DMS114 treated with DMSO at 0.1 percent for 48 hours (cell line): Measurements from ENCODE around the gene ANXA10.
A peak's percentile ranks its signal among the peaks of the same experiment; 100 is the strongest.
"Not testable (repeated sequence)": the region's sequence is repeated elsewhere in the genome, so short reads cannot be mapped to it uniquely, and the experiment has no call there.

Source experiments
- DNase-seq: peaks from one replicate; lab custom pipeline; 2025; ENCODE audit not compliant: unreplicated experiment; lab: John Stamatoyannopoulos, UW

The ANXA10 gene

GRCh38 chr4:168154546-168155277 lies 62.4 kb downstream of the ANXA10 start:
- DNase-seq = no peak

GRCh38 chr4:168162604-168163003 lies 70.3 kb downstream of the ANXA10 start:
- DNase-seq = no peak

GRCh38 chr4:168163106-168163505 lies 70.8 kb downstream of the ANXA10 start:
- DNase-seq = no peak

GRCh38 chr4:168164045-168164444 lies 71.7 kb downstream of the ANXA10 start:
- DNase-seq = no peak

GRCh38 chr4:168164915-168165548 lies 72.7 kb downstream of the ANXA10 start:
- DNase-seq = no peak

- no peak for DNase-seq
Observed at GRCh38 chr4:168167714-168168284, 75.5 kb downstream of the ANXA10 start.

GRCh38 chr4:168174308-168174707 lies 82.0 kb downstream of the ANXA10 start:
- DNase-seq = no peak

GRCh38 chr4:168177546-168178149 lies 85.3 kb downstream of the ANXA10 start:
- no peak for DNase-seq

- peak; percentile 25 for DNase-seq
Observed at GRCh38 chr4:168183717-168184571, 91.6 kb downstream of the ANXA10 start.

- no peak for DNase-seq
Observed at GRCh38 chr4:168188754-168189153, 96.4 kb downstream of the ANXA10 start.

GRCh38 chr4:168197926-168198325 lies 105.6 kb downstream of the ANXA10 start:
- DNase-seq = no peak

- DNase-seq = no peak
Observed at GRCh38 chr4:168199260-168199957, 107.1 kb downstream of the ANXA10 start.

GRCh38 chr4:168200685-168201084 lies 108.3 kb downstream of the ANXA10 start:
- no peak for DNase-seq

- no peak for DNase-seq
Observed at GRCh38 chr4:168203233-168203911, 111.0 kb downstream of the ANXA10 start.

- DNase-seq = no peak
Observed at GRCh38 chr4:168208957-168209614, 116.7 kb downstream of the ANXA10 start.

- DNase-seq = no peak
Observed at GRCh38 chr4:168212656-168213055, 120.3 kb downstream of the ANXA10 start.

- DNase-seq = not testable (repeated sequence)
Observed at GRCh38 chr4:168213511-168213910, 121.2 kb downstream of the ANXA10 start.

- DNase-seq = no peak
Observed at GRCh38 chr4:168218645-168219044, 126.3 kb downstream of the ANXA10 start.

GRCh38 chr4:168220893-168221292 lies 128.6 kb downstream of the ANXA10 start:
- DNase-seq = no peak
